ENCODE data around the gene BCAN. TPM values are rescaled to one million over a fixed set of nuclear protein-coding genes. Genes with fewer than 3 reads are reported as not detected.
A peak's percentile ranks its signal among the peaks of the same experiment; 100 is the strongest.

BCAN gene
- total and polyA plus RNA-seq, 2 of the 4 experiments (the other 2 are of a cell fraction) = 0.07 TPM; not detected in 1

- TF ChIP-seq ELK1 (IDR thresholded peaks at IDR 0.05; ENCODE audit: borderline replicate concordance, low read depth, low read length) = no peak
Measured at GRCh38 chr1:156707417-156708217, 65.7 kb downstream of the BCAN start (continued).

GRCh38 chr1:156708218-156708661 lies 66.3 kb downstream of the BCAN start:
- H3K14ac ChIP-seq (replicated peaks; ENCODE audit: low read depth, low read length) = no peak overlapping the region
- in situ Hi-C loops (cut with MboI; ENCODE audit: low sequenced_read_pairs) (no loop called here), intact Hi-C loops (cut with micrococcal nuclease) (loop anchor here (2.0 kb wide), 1 partner anchor 17 kb away; no protein-coding TSS in a partner anchor), dilution Hi-C loops (cut with HindIII; ENCODE audit: low sequenced_read_pairs, unreplicated experiment) (no loop called here)
- H4K5ac ChIP-seq (ENCODE audit: low read depth, low read length) = no peak overlapping the region
- ATAC-seq (ENCODE audit: low read depth) (no peak), DNase-seq (no peak)
- H3K18ac ChIP-seq (ENCODE audit: low read depth, low read length) = no peak overlapping the region
- H3K9me3 ChIP-seq (ENCODE audit: control insufficient read depth, insufficient read depth, low read length) = no peaks in the 10 kb centered on the region
- no peak overlapping the region for H3K23ac ChIP-seq (ENCODE audit: low read depth, low read length)
- WGBS, 2 experiments (ENCODE audit: extremely low coverage in 2 of 2, insufficient read length in 1 of 2) = 20% methylated on average over 2 of the region's 4 CpGs; no CpG with 5 or more reads in 1 of the 2 experiments
- peaks cover 52% of the 10 kb centered on the region for H3K4me1 ChIP-seq (ENCODE audit: control insufficient read depth, insufficient read depth, low read length)
- no peak overlapping the region for H2BK120ac ChIP-seq (ENCODE audit: low read depth, low read length)
- H2BK5ac ChIP-seq (ENCODE audit: low read depth, low read length, poor library complexity, severe bottlenecking) = no peak overlapping the region
- H3K4me2 ChIP-seq (ENCODE audit: low read depth, low read length) = no peak overlapping the region
- no peak overlapping the region for H4K91ac ChIP-seq (ENCODE audit: insufficient read depth, low read depth, low read length)
- H3K36me3 ChIP-seq (ENCODE audit: control insufficient read depth, insufficient read depth, low read length) = no peaks in the 10 kb centered on the region
- H3K4ac ChIP-seq (ENCODE audit: low read depth, low read length) = peak overlapping the region; percentile 74
- peak overlapping the region; percentile 49 for H2AFZ ChIP-seq (replicated peaks; ENCODE audit: low read length, poor library complexity)
- BruUV-seq (replicated peaks) = no TSS peak
- H2AK5ac ChIP-seq (ENCODE audit: low read depth, low read length) = no peak overlapping the region; the same call in 1 of the 2 replicates
- H3K27me3 ChIP-seq (ENCODE audit: control insufficient read depth, insufficient read depth, low read length) = peaks cover 5% of the 10 kb centered on the region
- no peak overlapping the region for H3K27ac ChIP-seq (ENCODE audit: insufficient read depth, low read length)
- peaks cover 3% of the 10 kb centered on the region; the same call in 1 of the 2 replicates for H3K9me1 ChIP-seq (ENCODE audit: insufficient read depth, low read length)
- H3K56ac ChIP-seq (ENCODE audit: extremely low read depth, insufficient read depth, low read length) = no peak overlapping the region
- no peak overlapping the region for H4K8ac ChIP-seq (ENCODE audit: low read depth in 2 of 2, low read length in 2 of 2)
- H4K20me1 ChIP-seq (ENCODE audit: insufficient read depth, low read length) = no peaks in the 10 kb centered on the region
- no peaks in the 10 kb centered on the region for H3K79me1 ChIP-seq (ENCODE audit: low read depth in 1 of 2, low read length in 2 of 2)
- ChIA-PET CTCF (interaction anchor here (6.9 kb wide), 1 partner anchor 18 kb away, joined by 54 read pairs; no protein-coding TSS in a partner anchor), POLR2A (ENCODE audit: unreplicated experiment) (no interaction called here)
- H3K9ac ChIP-seq (ENCODE audit: low read depth, low read length) = no peak overlapping the region
- H2BK15ac ChIP-seq (ENCODE audit: low read depth, low read length) = no peak overlapping the region
- peak overlapping the region; percentile 87 for H2AK9ac ChIP-seq (replicated peaks; ENCODE audit: low read depth, low read length, poor library complexity)
- H2BK20ac ChIP-seq (ENCODE audit: low read depth, low read length) = no peak overlapping the region
- H3K4me3 ChIP-seq (ENCODE audit: insufficient read depth, low read depth, low read length) = no peak overlapping the region
- TF ChIP-seq NFE2L2 (IDR thresholded peaks at IDR 0.05; ENCODE audit: low read depth, low read length) = no peak
- no peak for TF ChIP-seq RAD21 (IDR thresholded peaks at IDR 0.05; ENCODE audit: low read length)
- TF ChIP-seq RCOR1 (IDR thresholded peaks at IDR 0.05; ENCODE audit: insufficient replicate concordance, low read length) = no peak
- TF ChIP-seq POLR2A (IDR thresholded peaks at IDR 0.05; ENCODE audit: low read depth, low read length) = no peak
- no peak for TF ChIP-seq CTCF (conservative IDR thresholded peaks at IDR 0.05; ENCODE audit: low read depth, low read length)
- TF ChIP-seq MAFK (IDR thresholded peaks at IDR 0.05; ENCODE audit: low read depth, low read length) = no peak
- TF ChIP-seq FOS (IDR thresholded peaks at IDR 0.05; ENCODE audit: low read depth, low read length) = no peak
- TF ChIP-seq RFX5 (IDR thresholded peaks at IDR 0.05; ENCODE audit: low read depth, low read length) = no peak
- TF ChIP-seq MAZ (IDR thresholded peaks at IDR 0.05; ENCODE audit: borderline replicate concordance, low read depth, low read length) = no peak
- no peak for TF ChIP-seq BHLHE40 (IDR thresholded peaks at IDR 0.05; ENCODE audit: low read depth, low read length)
- no peak for TF ChIP-seq USF2 (IDR thresholded peaks at IDR 0.05; ENCODE audit: low read depth, low read length)
- TF ChIP-seq CEBPB (IDR thresholded peaks at IDR 0.05; ENCODE audit: low read depth, low read length) = no peak

Data from IMR-90 (cell line).